Liver (tissue), 3 donors: ENCODE results near the gene ASB5.

Experiments used
- EGR1 ChIP-seq, 2 donors: IDR thresholded peaks; 2 replicates each; pipeline ENCODE4 v1.6.1; 2016 to 2018; ENCODE audit warnings: antibody characterized with exemption in 2 of 2, low read depth in 2 of 2
- FOXA2 ChIP-seq: IDR thresholded peaks from 2 replicates; pipeline ENCODE4 v1.6.1; 2016; ENCODE audit warnings: antibody characterized with exemption
- GABPA ChIP-seq, 2 donors: IDR thresholded peaks in 1 of 2; conservative IDR thresholded peaks in 1 of 2; 2 replicates each; pipeline ENCODE4 v1.6.1; 2016; ENCODE audit warnings: antibody characterized with exemption in 2 of 2, mild to moderate bottlenecking in 1 of 2, moderate library complexity in 1 of 2
- JUND ChIP-seq, 2 donors: IDR thresholded peaks; 2 replicates each; pipeline ENCODE4 v1.6.1; 2016; ENCODE audit warnings: antibody characterized with exemption in 2 of 2
- RAD21 ChIP-seq, 2 donors: IDR thresholded peaks; 2 replicates each; pipeline ENCODE4 v1.6.1; 2016; ENCODE audit warnings: antibody characterized with exemption in 2 of 2, mild to moderate bottlenecking in 2 of 2
- SP1 ChIP-seq: IDR thresholded peaks from 2 replicates; pipeline ENCODE4 v1.6.1; 2018; ENCODE audit warnings: antibody characterized with exemption, mild to moderate bottlenecking
- TAF1 ChIP-seq: conservative IDR thresholded peaks from 2 replicates; pipeline ENCODE4 v1.6.1; 2016; ENCODE audit warnings: antibody characterized with exemption, mild to moderate bottlenecking
- YY1 ChIP-seq: IDR thresholded peaks from 2 replicates; pipeline ENCODE4 v1.6.1; 2016; ENCODE audit warnings: antibody characterized with exemption, mild to moderate bottlenecking
- TF ChIP-seq, protein P1 (sequence below): IDR thresholded peaks from 2 replicates; pipeline ENCODE4 v1.6.1; 2016; ENCODE audit warnings: antibody characterized with exemption
- TF ChIP-seq, protein P2 (sequence below): fragments of 150-350 bp; IDR thresholded peaks from 2 replicates; pipeline ENCODE4 v1.5.1; 2017; ENCODE audit warnings: improper control_type of control experiment, low read depth, low read length; ENCODE audit not compliant: missing input control
- TF ChIP-seq, protein P3 (sequence below): IDR thresholded peaks from 2 replicates; pipeline ENCODE4 v1.6.1; 2016; ENCODE audit warnings: antibody characterized with exemption, mild to moderate bottlenecking
- donor health status: healthy.
- donor health status: healthy.

DNA sequence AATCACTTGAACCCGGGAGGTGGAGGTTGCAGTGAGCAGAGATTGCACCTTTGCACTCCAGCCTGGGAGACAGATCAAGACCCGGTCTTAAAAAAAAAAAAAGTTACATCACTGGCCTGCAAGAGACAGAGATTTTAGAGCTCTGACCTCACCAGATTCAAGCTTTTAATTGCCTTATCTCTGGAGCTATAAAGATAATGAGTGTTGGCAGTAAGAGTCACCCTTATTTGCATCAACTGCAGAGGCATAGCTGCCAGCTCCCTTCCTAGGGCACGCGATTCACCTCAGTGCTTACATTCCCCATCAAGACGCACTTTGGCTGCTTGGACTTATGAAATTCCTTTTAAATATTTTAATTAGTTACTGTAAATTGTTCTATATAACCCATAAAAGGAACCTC lies 61.2 kb downstream of the ASB5 start:
- TF ChIP-seq, protein P1, sequence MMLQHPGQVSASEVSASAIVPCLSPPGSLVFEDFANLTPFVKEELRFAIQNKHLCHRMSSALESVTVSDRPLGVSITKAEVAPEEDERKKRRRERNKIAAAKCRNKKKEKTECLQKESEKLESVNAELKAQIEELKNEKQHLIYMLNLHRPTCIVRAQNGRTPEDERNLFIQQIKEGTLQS = no peak
- TF ChIP-seq, protein P2, sequence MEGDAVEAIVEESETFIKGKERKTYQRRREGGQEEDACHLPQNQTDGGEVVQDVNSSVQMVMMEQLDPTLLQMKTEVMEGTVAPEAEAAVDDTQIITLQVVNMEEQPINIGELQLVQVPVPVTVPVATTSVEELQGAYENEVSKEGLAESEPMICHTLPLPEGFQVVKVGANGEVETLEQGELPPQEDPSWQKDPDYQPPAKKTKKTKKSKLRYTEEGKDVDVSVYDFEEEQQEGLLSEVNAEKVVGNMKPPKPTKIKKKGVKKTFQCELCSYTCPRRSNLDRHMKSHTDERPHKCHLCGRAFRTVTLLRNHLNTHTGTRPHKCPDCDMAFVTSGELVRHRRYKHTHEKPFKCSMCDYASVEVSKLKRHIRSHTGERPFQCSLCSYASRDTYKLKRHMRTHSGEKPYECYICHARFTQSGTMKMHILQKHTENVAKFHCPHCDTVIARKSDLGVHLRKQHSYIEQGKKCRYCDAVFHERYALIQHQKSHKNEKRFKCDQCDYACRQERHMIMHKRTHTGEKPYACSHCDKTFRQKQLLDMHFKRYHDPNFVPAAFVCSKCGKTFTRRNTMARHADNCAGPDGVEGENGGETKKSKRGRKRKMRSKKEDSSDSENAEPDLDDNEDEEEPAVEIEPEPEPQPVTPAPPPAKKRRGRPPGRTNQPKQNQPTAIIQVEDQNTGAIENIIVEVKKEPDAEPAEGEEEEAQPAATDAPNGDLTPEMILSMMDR = no peak
- no peak for TF ChIP-seq GABPA (IDR thresholded peaks at IDR 0.05 in 1 of 2, conservative IDR thresholded peaks at IDR 0.05 in 1 of 2)
- TF ChIP-seq, protein P3, sequence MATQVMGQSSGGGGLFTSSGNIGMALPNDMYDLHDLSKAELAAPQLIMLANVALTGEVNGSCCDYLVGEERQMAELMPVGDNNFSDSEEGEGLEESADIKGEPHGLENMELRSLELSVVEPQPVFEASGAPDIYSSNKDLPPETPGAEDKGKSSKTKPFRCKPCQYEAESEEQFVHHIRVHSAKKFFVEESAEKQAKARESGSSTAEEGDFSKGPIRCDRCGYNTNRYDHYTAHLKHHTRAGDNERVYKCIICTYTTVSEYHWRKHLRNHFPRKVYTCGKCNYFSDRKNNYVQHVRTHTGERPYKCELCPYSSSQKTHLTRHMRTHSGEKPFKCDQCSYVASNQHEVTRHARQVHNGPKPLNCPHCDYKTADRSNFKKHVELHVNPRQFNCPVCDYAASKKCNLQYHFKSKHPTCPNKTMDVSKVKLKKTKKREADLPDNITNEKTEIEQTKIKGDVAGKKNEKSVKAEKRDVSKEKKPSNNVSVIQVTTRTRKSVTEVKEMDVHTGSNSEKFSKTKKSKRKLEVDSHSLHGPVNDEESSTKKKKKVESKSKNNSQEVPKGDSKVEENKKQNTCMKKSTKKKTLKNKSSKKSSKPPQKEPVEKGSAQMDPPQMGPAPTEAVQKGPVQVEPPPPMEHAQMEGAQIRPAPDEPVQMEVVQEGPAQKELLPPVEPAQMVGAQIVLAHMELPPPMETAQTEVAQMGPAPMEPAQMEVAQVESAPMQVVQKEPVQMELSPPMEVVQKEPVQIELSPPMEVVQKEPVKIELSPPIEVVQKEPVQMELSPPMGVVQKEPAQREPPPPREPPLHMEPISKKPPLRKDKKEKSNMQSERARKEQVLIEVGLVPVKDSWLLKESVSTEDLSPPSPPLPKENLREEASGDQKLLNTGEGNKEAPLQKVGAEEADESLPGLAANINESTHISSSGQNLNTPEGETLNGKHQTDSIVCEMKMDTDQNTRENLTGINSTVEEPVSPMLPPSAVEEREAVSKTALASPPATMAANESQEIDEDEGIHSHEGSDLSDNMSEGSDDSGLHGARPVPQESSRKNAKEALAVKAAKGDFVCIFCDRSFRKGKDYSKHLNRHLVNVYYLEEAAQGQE = no peak
- no peak for TF ChIP-seq EGR1 (IDR thresholded peaks at IDR 0.05; ENCODE audit: low read depth in 2 of 2)
- TF ChIP-seq RAD21 (IDR thresholded peaks at IDR 0.05) = no peak
- TF ChIP-seq FOXA2 = no peak
- no peak for TF ChIP-seq SP1
- no peak for TF ChIP-seq TAF1
- no peak for TF ChIP-seq YY1
- TF ChIP-seq JUND (IDR thresholded peaks at IDR 0.05) = no peak
